HEK293 (cell line): Measurements from ENCODE around the gene TSPAN9.

Experiments used
- CTCF ChIA-PET: fragments of 350-600 bp; formaldehyde crosslinking; extraction: SDS; loops from one replicate; lab custom pipeline; 2021; ENCODE audit warnings: antibody characterized with exemption; lab: Yijun Ruan, JAX
- POLR2A ChIA-PET: fragments of 300-600 bp; formaldehyde crosslinking; extraction: SDS; loops from one replicate; lab custom pipeline; 2020; ENCODE audit warnings: antibody characterized with exemption, inconsistent platforms; lab: Yijun Ruan, JAX
- H3K27ac ChIP-seq: fragments of 200-500 bp; sonication (Bioruptor generic); 2 replicates; pipeline ENCODE4 v1.5.1; 2014; ENCODE audit warnings: low read depth, low read length, control low read depth, inconsistent platforms; ENCODE audit errors: extremely low read depth
- H3K36me3 ChIP-seq, 2 experiments: fragments of 200-500 bp in 1 of 2; sonication (Bioruptor generic) in 1 of 2; 1 replicate in 1 of 2; 2 replicates in 1 of 2; pipeline ENCODE4 v1.5.1; 2014 to 2017; ENCODE audit warnings: inconsistent platforms in 2 of 2, low read length in 2 of 2; ENCODE audit not compliant: control insufficient read depth in 2 of 2, insufficient read depth in 1 of 2
- H3K4me1 ChIP-seq: fragments of 200-500 bp; sonication (Bioruptor generic); 2 replicates; pipeline ENCODE4 v1.5.1; 2014; ENCODE audit warnings: mild to moderate bottlenecking, low read length, inconsistent platforms; ENCODE audit not compliant: control insufficient read depth, insufficient read depth
- H3K4me3 ChIP-seq: 2 replicates; pipeline ENCODE4 v1.5.1; 2011; ENCODE audit warnings: low read depth, mild to moderate bottlenecking, control low read depth, low read length, moderate library complexity
- H3K9me3 ChIP-seq: fragments of 200-500 bp; sonication (Bioruptor generic); 2 replicates; pipeline ENCODE4 v1.5.1; 2014; ENCODE audit warnings: low read depth, low read length, inconsistent platforms; ENCODE audit not compliant: control insufficient read depth, insufficient read depth
- GLI2 ChIP-seq: fragments of 450-650 bp; formaldehyde crosslinking; IDR thresholded peaks from 2 replicates; pipeline ENCODE4; 2017; ENCODE audit warnings: missing biosample characterization, missing genetic modification characterization, low read depth, borderline replicate concordance
- HOXD13 ChIP-seq: sonication (generic); formaldehyde crosslinking; IDR thresholded peaks from 2 replicates; pipeline ENCODE4 v1.8.0; 2022; ENCODE audit warnings: missing genetic modification reagents, borderline replicate concordance
- PATZ1 ChIP-seq: fragments of 450-650 bp; formaldehyde crosslinking; IDR thresholded peaks from 2 replicates; pipeline ENCODE4 v1.5.1; 2016; ENCODE audit warnings: missing biosample characterization, missing genetic modification characterization
- SP7 ChIP-seq: fragments of 450-650 bp; formaldehyde crosslinking; IDR thresholded peaks from 2 replicates; pipeline ENCODE4 v1.5.1; 2016; ENCODE audit warnings: missing biosample characterization, missing genetic modification characterization
- ZBTB10 ChIP-seq: fragments of 450-650 bp; formaldehyde crosslinking; IDR thresholded peaks from 2 replicates; pipeline ENCODE4 v1.5.1; 2016; ENCODE audit warnings: missing biosample characterization, missing genetic modification characterization
- ZBTB20 ChIP-seq: fragments of 450-650 bp; formaldehyde crosslinking; IDR thresholded peaks from 2 replicates; pipeline ENCODE4 v1.5.1; 2016; ENCODE audit warnings: missing biosample characterization, missing genetic modification characterization
- ZBTB21 ChIP-seq: fragments of 450-650 bp; formaldehyde crosslinking; IDR thresholded peaks from 2 replicates; pipeline ENCODE4 v1.5.1; 2017; ENCODE audit warnings: missing biosample characterization, missing genetic modification characterization
- ZBTB44 ChIP-seq: fragments of 450-650 bp; IDR thresholded peaks from 2 replicates; pipeline ENCODE4 v1.5.1; 2018; ENCODE audit warnings: missing biosample characterization, mild to moderate bottlenecking, missing genetic modification characterization
- ZFP41 ChIP-seq: fragments of 450-650 bp; formaldehyde crosslinking; IDR thresholded peaks from 2 replicates; pipeline ENCODE4 v1.5.1; 2016; ENCODE audit warnings: missing biosample characterization, missing genetic modification characterization, borderline replicate concordance
- ZNF10 ChIP-seq: fragments of 450-650 bp; formaldehyde crosslinking; IDR thresholded peaks from 2 replicates; pipeline ENCODE4 v1.5.1; 2017; ENCODE audit warnings: missing biosample characterization, missing genetic modification characterization
- ZNF132 ChIP-seq: fragments of 450-650 bp; formaldehyde crosslinking; IDR thresholded peaks from 2 replicates; pipeline ENCODE4 v1.5.1; 2017; ENCODE audit warnings: missing biosample characterization, missing genetic modification characterization, borderline replicate concordance
- ZNF133 ChIP-seq: fragments of 450-650 bp; formaldehyde crosslinking; IDR thresholded peaks from 2 replicates; pipeline ENCODE4 v1.5.1; 2016; ENCODE audit warnings: missing biosample characterization, missing genetic modification characterization
- ZNF510 ChIP-seq: fragments of 450-650 bp; formaldehyde crosslinking; IDR thresholded peaks from 2 replicates; pipeline ENCODE4 v1.5.1; 2018; ENCODE audit warnings: mild to moderate bottlenecking, missing genetic modification characterization, missing biosample characterization; ENCODE audit not compliant: insufficient replicate concordance
- ZNF548 ChIP-seq: fragments of 450-650 bp; formaldehyde crosslinking; IDR thresholded peaks from 2 replicates; pipeline ENCODE4 v1.5.1; 2016; ENCODE audit warnings: missing biosample characterization, missing genetic modification characterization
- ZNF670 ChIP-seq: fragments of 450-650 bp; formaldehyde crosslinking; IDR thresholded peaks from 2 replicates; pipeline ENCODE4 v1.5.1; 2016; ENCODE audit warnings: missing biosample characterization, missing genetic modification characterization, low read depth
- ZNF677 ChIP-seq: fragments of 450-650 bp; IDR thresholded peaks from 2 replicates; pipeline ENCODE4 v1.5.0; 2018; ENCODE audit warnings: missing biosample characterization, mild to moderate bottlenecking, missing genetic modification characterization, moderate library complexity
- ZNF792 ChIP-seq: fragments of 450-650 bp; formaldehyde crosslinking; IDR thresholded peaks from 2 replicates; pipeline ENCODE4 v1.5.1; 2016; ENCODE audit warnings: missing biosample characterization, missing genetic modification characterization
- TF ChIP-seq, protein P1 (sequence below): fragments of 450-650 bp; formaldehyde crosslinking; IDR thresholded peaks from 2 replicates; pipeline ENCODE4 v1.5.1; 2016; ENCODE audit warnings: missing biosample characterization, missing genetic modification characterization
- TF ChIP-seq, protein P2 (sequence below): fragments of 450-650 bp; formaldehyde crosslinking; IDR thresholded peaks from 2 replicates; pipeline ENCODE4 v1.5.0; 2017; ENCODE audit warnings: missing biosample characterization, missing genetic modification characterization, borderline replicate concordance

TSPAN9 gene

GRCh38 chr12:3191450-3191849 is 114.3 kb downstream of the TSPAN9 start (continued):
- no peak for TF ChIP-seq ZNF10 (tag by site-specific recombination)
- TF ChIP-seq GLI2 (tag by site-specific recombination), result no peak
- TF ChIP-seq ZNF133 (tag by site-specific recombination), result no peak
- no peak for TF ChIP-seq ZNF677 (tag by site-specific recombination)
- no peak for TF ChIP-seq ZNF132 (tag by site-specific recombination)
- no peak for TF ChIP-seq SP7
- TF ChIP-seq ZNF510, result no peak
- no peak for TF ChIP-seq ZFP41
- TF ChIP-seq ZNF792, result no peak

- TF ChIP-seq ZBTB44 (tag by site-specific recombination) (no peak), ZNF670 (tag by site-specific recombination) (no peak), ZBTB21 (no peak), HOXD13 (CRISPR knock-in tag) (no peak), ZBTB20 (no peak), PATZ1 (tag by site-specific recombination) (no peak), ZBTB10 (tag by site-specific recombination) (no peak), ZNF548 (no peak), ZNF510 (no peak)
- TF ChIP-seq, protein P1, sequence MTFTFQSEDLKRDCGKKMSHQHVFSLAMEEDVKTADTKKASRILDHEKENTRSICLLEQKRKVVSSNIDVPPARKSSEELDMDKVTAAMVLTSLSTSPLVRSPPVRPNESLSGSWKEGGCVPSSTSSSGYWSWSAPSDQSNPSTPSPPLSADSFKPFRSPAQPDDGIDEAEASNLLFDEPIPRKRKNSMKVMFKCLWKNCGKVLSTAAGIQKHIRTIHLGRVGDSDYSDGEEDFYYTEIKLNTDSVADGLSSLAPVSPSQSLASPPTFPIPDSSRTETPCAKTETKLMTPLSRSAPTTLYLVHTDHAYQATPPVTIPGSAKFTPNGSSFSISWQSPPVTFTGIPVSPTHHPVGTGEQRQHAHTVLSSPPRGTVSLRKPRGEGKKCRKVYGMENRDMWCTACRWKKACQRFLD, result no peak
- TF ChIP-seq, protein P2, sequence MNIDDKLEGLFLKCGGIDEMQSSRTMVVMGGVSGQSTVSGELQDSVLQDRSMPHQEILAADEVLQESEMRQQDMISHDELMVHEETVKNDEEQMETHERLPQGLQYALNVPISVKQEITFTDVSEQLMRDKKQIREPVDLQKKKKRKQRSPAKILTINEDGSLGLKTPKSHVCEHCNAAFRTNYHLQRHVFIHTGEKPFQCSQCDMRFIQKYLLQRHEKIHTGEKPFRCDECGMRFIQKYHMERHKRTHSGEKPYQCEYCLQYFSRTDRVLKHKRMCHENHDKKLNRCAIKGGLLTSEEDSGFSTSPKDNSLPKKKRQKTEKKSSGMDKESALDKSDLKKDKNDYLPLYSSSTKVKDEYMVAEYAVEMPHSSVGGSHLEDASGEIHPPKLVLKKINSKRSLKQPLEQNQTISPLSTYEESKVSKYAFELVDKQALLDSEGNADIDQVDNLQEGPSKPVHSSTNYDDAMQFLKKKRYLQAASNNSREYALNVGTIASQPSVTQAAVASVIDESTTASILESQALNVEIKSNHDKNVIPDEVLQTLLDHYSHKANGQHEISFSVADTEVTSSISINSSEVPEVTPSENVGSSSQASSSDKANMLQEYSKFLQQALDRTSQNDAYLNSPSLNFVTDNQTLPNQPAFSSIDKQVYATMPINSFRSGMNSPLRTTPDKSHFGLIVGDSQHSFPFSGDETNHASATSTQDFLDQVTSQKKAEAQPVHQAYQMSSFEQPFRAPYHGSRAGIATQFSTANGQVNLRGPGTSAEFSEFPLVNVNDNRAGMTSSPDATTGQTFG (tag by site-specific recombination), result no peak
- Histone ChIP-seq H3K27ac (no peak overlapping the region), H3K4me3 (no peak overlapping the region), H3K9me3 (no peaks in the 10 kb centered on the region), H3K4me1 (no peaks in the 10 kb centered on the region), H3K36me3 (no peaks in the 10 kb centered on the region)
- POLR2A ChIA-PET, result no interaction called here
- CTCF ChIA-PET, result interaction anchor here (0.7 to 2.2 kb wide), 3 partner anchors 11 to 120 kb away, joined by 4 to 7 read pairs (median 5); no protein-coding TSS in a partner anchor
These were observed 115.0 kb downstream of the TSPAN9 start for GRCh38 chr12:3192221-3192620.
